DLD1 (cell line): ENCODE data around the gene DCDC2.
"Not testable (repeated sequence)": the region's sequence is repeated elsewhere in the genome, so short reads cannot be mapped to it uniquely, and the experiment has no call there.

Experiments used
- in situ Hi-C: cut with HindIII; loops from 2 replicates; pipeline ENCODE4 v1.10.0; 2017; ENCODE audit warnings: low sequenced_read_pairs

DCDC2 gene

DNA sequence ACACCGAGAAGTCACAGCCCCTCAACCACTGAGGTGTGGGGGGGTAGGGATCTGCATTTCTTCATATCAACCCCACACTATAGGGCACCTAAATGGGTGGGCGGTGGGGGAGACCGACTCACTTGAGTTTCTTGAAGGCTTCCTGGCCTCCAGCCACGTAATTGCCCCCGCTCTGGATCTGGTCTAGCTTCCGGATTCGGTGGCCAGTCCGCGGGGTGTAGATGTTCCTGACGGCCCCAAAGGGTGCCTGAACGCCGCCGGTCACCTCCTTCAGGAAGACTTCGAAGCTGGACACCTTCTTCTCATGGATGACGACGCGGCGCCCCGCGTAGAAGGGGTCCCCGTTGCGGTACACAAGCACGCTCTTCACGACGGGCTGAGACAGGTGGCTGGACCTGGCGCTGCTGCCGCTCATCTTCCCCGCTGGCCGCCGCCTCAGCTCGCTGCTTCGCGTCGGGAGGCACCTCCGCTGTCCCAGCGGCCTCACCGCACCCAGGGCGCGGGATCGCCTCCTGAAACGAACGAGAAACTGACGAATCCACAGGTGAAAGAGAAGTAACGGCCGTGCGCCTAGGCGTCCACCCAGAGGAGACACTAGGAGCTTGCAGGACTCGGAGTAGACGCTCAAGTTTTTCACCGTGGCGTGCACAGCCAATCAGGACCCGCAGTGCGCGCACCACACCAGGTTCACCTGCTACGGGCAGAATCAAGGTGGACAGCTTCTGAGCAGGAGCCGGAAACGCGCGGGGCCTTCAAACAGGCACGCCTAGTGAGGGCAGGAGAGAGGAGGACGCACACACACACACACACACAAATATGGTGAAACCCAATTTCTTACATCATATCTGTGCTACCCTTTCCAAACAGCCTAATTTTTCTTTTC is at the start of gene DCDC2:
Gene DCDC2, minus strand, starts transcription at position 724 of the 883 bp plus-strand sequence. Its CDS starts 309 bp downstream, at position 415.
- in situ Hi-C loops, result no loop called here

DNA sequence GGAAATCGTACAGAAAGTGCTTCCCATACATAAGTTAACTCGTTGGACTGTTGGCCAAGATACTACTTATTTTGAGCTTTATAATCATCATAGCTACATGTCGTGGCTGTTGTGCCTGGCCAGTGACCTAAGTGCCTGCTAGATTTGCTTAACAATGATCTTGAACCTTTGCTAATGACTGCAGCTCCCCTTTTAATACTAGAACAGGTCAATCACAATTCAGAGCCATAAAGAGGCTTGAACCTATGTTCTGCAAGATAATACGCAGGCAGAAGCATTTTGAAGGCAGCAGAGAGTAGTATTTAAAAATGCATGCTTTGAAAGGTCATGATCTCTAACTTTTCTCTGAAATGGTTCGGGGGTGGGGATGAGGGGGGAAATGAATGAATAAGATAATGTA is 47.4 kb upstream of the DCDC2 start:
- in situ Hi-C loops, result no loop called here

DNA sequence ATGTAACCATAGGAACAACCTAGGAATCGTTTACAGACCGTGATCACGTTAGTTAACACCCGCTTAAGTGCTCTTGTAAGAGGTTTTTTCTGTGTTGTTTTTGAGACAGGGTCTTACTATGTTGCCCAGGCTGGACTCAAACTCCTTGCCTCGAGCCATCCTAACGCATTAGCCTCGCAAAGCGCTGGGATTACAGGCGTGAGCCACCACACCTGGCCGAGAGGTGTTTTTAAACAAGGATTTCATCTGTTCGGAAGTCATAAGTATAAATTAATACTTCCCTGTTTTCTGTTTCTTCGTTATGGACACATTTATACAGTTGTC is 45.6 kb upstream of the DCDC2 start:
- in situ Hi-C loops, result no loop called here

DNA sequence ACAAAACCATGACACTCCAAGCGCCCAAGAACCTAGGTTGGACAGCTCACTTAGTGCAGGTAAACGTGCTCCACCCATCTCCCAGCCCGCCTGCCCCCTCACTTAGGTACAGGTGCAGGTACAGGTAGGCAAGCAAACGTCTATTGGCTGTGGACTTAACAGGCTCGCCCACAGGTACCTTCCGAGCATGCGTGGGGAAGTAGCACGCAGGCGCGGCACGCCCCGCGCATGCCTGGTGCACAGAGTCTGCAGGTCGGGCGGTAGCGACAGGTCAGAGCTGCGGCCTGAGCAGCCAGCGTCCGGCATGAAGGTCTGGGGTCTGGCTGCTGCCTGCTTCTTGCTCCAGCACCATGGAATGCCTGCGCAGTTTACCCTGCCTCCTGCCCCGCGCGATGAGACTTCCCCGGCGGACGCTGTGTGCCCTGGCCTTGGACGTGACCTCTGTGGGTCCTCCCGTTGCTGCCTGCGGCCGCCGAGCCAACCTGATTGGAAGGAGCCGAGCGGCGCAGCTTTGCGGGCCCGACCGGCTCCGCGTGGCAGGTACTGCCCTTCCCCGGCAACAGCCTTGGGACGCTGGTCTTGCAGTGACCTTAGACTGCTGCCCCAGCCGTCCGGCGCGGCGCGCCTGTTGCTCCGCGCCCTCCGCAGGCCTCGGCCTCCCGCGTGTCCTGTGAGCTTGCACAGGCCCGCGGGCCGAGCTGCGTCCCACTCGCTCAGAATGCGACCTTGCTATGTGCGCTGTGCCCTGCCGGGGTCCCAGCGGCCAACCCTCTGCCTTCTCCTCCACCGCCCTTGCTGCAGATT is 45.0 kb upstream of the DCDC2 start, which contains the start of gene MRS2:
Gene MRS2, plus strand, starts transcription at position 240 of the 804 bp plus-strand sequence. Its CDS starts 111 bp downstream, at position 351.
- in situ Hi-C loops, result no loop called here

DNA sequence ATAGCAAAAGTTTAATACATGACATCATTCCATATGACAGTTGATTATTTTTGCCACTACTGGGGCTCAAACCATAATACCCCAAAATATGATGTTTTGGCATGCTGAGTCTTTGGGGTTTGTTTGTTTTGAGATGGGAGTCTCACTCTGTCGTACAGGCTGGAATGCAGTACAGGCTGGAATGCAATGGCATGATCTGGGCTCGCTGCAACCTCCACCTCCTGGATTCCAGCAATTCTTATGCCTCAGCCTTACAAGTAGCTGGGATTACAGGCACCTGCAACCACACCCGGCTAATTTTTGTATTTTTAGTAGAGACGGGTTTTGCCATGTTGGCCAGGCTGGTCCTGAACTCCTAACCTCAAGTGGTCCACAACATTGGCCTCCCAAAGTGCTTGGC is 43.6 kb upstream of the DCDC2 start:
- in situ Hi-C loops, result no loop called here

DNA sequence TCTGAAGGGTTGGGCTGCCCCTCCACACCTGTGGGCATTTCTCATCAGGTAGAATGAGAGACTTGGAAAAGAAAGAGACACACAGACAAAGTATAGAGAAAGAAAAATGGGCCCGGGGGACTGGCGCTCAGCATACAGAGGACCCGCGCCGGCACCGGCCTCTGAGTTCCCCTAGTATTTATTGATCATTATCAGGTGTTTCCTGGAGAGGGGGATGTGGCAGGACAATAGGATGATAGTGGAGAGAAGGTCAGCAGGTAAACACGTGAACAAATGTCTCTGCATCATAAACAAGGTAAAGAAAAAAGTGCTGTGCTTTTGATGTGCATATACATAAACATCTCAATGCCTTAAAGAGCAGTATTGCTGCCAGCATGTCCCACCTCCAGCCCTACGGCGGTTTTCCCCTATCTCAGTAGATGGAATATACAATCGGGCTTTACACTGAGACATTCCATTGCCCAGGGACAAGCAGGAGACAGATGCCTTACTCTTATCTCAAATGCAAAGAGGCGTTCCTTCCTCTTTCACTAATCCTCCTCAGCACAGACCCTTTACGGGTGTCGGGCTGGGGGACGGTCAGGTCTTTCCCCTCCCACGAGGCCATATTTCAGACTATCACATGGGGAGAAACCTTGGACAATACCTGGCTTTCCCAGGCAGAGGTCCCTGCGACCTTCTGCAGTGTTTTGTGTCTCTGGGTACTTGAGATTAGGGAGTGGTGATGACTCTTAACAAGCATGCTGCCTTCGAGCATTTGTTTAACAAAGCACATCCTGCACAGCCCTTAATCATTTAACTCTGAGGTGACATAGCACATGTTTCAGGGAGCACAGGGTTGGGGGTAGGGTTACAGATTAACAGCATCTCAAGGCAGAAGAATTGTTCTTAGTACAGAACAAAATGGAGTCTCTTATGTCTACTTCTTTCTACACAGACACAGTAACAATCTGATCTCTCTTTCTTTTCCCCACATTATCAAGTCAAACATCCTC is 42.5 kb upstream of the DCDC2 start:
- in situ Hi-C loops, result not testable (repeated sequence)

DNA sequence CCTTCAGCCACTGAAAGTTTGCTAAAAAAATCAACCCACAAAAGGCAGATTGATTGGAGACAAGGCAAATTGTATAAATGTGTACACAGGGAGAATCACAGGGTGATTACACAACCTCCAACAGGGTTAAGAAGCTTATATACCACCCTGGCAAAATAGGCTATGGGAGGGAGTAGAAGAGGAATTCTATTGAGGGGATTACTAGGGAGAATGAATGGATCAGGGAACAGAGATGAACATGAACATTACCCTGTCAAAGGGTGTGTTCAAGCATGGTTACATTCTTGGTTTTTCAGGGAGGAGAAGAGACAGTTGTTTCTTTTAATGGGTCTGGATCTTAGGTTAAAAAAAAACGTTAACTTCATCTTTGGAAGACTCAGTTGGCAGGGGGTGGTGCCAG is 39.8 kb upstream of the DCDC2 start:
- in situ Hi-C loops, result no loop called here

DNA sequence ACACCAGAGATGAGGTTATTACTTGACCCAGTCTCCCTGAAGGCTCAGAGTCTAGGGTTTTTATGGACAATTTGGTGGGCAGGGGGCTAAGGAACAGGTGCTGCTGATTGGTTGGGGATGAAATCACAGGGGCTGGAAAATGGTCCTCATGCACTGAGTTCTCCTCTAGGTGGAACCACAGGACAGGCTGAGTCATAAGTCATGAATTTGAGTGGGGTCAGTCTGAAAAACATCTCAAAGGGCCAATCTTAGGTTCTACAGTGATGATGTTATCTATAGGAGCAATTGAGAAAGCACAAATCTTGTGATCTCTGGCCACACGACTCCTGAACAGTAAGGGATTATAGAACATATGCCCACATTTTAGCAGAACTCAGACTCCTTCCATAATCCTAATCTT is 39.0 kb upstream of the DCDC2 start:
- in situ Hi-C loops, result no loop called here

DNA sequence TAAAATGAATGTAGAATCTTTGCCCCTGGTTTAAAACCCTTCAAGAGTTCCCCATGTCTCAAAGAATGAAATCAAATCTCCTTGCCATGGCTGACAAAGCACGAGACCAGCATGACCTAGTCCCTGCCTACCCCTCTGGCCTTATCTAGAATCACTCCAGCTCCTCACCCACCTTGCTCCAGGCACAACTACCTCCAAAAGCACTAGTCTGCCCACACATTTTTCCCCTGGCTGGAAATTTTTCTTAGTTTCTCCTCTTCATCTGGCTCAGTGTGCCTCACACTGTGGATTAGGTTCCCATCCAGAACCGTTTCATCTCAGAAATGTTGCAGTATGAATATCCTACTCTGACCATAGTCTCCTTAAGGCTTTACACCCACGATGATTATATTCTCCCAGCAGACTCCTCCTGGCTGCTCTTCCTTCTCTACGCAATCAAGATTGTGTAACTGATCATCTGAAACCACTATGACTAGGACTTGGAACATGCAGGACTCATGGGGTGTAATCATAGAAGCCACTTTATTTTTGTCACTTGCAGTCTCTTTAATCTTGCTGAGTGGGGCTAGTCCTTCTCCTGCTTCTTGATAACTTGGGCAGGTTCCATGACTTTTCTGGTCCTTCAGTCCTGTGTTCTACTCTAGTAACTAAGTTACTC is 37.0 kb upstream of the DCDC2 start:
- in situ Hi-C loops, result no loop called here

DNA sequence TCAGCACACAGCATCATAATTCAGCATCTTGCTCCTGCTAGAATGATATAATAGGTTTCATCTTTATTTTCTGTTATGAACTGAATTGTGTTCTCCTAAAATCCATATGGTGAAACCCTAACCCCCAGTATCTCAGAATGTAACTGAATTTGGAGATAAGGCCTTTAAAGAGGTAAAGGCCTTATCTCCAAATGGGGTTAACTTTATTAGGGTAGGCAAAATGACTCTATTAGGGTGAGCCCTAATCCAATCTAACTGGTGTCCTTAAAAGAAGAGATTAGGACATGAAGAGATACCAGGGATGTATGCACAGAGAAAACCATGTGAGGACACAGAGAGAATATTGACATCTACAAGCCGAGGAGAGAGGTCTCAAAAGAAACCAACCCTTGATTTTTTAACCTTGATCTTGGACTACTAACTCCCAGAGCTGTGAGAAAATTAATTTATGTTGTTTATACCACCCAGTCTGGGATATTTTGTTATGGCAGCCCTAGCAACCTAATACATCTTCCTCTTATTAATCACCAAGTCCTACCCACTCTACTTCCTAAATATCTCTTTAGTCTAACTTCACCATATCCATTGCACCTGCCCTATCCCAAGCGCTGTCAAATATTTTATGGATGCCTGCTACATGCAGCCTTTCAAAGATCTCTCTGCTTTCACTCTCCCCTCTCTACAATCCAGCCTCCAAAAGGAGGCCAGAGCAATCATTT is 36.4 kb upstream of the DCDC2 start:
- in situ Hi-C loops, result no loop called here

DNA sequence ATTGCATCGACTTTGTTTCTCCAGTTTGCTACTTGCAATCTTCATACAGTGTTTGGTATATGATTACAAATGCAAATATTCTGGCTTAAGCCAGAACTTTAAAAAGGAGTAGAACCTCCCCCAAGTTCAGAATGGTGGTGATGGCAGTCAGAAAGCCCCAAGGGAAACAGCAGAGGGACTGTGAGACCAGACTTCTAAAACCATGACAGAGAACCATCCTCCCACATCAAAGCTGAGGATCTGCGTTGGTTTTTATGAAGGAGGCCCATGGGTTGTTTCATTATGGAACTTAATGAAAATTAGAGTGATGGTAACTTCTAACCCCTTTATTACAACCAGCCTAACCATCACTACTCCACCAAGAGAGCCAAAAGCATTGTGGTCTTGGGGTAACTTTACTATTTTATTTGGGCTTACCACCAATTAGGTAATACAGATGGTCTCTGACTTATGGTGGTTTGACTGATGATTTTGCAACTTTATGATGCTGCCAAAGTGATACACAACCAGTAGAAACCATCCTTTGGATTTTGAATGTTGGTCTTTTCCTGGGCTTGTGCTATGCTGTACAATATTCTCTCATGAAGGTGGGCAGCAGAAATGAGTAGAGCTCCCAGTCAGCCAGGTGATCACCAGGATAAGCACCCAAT is 34.0 kb upstream of the DCDC2 start:
- in situ Hi-C loops, result no loop called here

DNA sequence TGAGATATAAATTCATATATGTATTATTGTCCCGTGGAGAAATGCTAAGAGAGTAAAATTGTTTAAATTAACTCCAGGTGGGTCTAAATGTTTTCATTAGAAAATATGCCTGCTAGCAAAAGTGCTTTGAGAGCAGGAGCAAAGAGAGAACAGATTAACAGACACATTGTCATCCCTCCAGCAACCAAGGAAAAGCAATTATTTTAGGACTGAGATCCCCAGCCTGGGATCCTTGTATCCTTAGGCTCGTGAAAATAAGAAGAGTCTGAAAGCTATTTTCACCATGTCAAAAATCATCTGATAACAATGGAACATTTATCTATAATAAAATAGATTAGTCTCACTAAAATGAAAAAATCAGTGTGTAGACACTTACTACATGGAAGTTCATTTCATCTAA is 33.3 kb upstream of the DCDC2 start:
- in situ Hi-C loops, result no loop called here

DNA sequence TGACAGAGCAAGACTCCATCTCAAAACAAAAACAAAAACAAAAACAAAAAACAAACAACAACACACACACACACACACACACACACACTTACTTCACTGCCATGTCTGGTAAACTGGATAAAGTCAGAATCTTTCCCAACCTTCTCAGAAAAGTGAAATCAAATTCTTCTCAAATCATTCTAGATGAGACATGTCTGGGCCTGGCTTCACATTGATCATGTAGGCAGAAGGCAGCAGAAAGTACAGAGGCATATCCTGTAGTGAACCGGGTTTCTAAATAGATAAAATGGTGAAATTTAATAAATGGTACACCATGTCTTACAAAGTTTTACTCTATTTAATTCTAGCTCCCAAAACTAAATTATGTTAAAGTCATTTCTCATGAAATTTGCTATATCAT is 30.0 kb upstream of the DCDC2 start:
- in situ Hi-C loops, result no loop called here

DNA sequence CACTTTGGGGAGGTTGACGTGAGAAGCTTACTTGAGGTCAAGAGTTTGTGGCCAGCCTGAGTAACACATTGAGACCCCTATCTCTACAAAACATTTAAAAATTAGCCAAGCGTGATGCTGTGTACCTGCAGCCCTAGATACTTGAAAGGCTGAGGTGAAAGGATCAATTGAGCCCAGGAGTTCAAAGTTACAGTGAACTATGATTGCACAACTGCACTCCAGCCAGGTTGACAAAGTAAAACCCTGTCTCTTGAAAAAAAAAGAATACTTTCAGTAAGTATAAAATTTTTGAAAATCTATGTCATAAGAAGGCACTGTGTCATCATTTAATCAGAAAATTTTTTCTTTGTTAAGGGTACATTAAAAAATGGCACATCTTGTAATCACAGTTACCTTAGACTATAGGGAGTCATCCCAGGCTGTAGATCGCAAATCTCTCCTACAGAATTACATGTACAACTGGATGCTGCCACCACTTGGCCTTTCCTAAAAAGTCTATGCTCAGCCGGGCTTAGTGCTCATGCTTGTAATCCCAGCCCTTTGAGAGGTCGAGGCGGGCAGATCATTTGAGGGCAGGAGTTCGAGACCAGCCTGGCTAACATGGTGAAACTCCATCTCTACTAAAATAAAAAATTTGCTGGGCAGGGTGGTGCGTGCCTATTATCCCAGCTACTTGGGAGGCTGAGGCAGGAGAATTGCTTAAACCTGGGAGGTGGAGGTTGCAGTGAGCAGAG is 27.8 kb upstream of the DCDC2 start:
- in situ Hi-C loops, result no loop called here

DNA sequence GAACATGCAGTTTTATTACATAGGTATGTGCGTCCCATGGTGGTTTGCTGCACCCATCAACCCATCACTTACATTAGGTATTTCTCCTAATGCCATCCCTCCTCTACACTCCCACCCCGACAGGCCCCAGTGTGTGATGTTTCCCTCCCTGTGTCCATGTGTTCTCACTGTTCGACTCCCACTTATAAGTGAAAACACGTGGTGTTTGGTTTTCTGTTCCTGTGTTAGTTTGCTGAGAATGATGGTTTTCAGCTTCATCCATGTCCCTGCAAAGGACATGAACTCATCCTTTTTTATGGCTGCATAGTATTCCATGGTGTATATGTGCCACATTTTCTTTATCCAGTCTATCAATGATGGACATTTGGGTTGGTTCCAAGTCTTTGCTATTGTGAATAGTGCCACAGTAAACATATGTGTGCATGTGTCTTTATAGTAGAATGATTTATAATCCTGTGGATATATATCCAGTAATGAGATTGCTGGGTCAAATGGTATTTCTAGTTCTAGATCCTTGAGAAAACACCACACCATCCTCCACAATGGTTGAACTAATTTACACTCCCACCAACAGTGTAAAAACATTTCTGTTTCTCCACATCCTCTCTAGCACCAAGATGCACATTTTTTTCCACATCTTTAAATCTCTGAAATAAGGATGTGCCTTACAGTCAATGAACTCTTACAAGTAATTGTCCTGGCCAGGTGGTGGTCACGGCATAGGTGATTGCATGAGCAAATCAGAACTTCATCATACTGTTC is 26.7 kb upstream of the DCDC2 start:
- in situ Hi-C loops, result not testable (repeated sequence)

DNA sequence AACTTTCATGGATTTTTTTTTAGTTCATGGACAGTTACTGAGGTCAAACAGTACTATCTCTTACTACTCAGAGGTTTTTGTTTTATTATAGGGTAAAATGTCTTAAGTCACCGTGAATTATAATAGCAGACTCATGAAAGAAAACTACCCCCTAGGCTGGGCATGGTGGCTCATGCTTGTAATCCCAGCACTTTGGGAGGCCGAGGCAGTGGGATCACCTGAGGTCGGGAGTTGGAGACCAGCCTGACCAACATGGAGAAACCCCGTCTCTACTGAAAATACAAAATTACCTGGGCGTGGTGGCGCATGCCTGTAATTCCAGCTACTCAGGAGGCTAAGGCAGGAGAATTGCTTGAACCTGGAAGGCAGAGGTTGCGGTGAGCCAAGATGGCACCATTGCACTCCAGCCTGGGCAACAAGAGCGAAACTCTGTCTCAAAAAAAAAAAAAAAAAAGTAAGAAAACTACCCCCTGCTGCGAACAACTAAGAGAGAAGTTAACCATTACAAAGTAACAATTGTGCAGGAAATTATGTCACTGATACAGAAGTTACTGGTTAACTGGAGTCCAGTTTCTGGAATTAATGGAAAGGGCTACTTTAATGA is 25.1 kb upstream of the DCDC2 start:
- in situ Hi-C loops, result not testable (repeated sequence)

DNA sequence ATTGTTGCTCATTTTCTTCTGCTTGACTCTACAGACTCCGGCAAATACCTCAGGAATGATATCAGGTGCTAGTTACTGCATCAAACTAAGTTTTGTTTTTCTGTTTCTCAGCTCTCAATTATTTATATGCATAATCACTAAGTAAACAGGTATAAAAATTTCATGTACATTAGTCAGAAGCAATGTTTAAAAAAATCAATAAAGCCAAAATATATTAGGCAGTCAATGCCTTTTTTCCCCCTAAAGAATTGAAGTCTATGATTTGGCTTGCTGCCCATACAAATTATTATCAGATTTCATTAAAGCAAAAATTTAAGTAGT is 24.3 kb upstream of the DCDC2 start:
- in situ Hi-C loops, result no loop called here
